ENCODE results near the gene THBS2. TPM values are rescaled to one million over a fixed set of nuclear protein-coding genes. Genes with fewer than 3 reads are reported as not detected.

Gene THBS2
- total RNA-seq, 4 donors from 2014 or later: 80.9 to 149 (median 107) TPM

- DNase-seq (ENCODE audit: low spot score in 2 of 2): peak; percentile 60 to 78
- no peaks in the 10 kb centered on the region for H3K4me1 ChIP-seq
Measured at GRCh38 chr6:169236988-169237387, 16.7 kb downstream of the THBS2 start.

DNA sequence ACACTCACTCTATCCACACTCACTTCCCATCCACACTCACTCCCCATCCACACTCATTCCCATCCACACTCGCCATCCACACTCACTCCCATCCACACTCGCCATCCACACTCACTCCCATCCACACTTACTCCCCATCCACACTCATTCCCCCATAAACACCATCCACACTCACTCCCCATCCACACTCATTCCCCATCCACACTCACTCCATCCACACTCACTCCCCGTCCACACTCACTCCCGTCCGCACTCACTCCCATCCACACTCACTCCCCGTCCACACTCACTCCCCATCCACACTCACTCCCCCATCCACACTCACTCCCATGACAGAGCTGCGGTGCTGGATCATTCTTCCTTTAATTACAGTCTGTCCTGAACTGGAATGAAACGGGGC lies 17.1 kb downstream of the THBS2 start:
- Histone ChIP-seq H3K27ac (no peak overlapping the region), H3K36me3 (peaks cover 64% of the 10 kb centered on the region), H3K9me3 (no peaks in the 10 kb centered on the region), H3K4me3 (no peak overlapping the region), H3K4me1 (no peaks in the 10 kb centered on the region), H3K27me3 (no peaks in the 10 kb centered on the region)
- DNase-seq (ENCODE audit: low spot score in 2 of 2): peak in 1 of 2 donors; percentile 38
- TF ChIP-seq, protein P1, sequence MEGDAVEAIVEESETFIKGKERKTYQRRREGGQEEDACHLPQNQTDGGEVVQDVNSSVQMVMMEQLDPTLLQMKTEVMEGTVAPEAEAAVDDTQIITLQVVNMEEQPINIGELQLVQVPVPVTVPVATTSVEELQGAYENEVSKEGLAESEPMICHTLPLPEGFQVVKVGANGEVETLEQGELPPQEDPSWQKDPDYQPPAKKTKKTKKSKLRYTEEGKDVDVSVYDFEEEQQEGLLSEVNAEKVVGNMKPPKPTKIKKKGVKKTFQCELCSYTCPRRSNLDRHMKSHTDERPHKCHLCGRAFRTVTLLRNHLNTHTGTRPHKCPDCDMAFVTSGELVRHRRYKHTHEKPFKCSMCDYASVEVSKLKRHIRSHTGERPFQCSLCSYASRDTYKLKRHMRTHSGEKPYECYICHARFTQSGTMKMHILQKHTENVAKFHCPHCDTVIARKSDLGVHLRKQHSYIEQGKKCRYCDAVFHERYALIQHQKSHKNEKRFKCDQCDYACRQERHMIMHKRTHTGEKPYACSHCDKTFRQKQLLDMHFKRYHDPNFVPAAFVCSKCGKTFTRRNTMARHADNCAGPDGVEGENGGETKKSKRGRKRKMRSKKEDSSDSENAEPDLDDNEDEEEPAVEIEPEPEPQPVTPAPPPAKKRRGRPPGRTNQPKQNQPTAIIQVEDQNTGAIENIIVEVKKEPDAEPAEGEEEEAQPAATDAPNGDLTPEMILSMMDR (IDR thresholded peaks at IDR 0.05): no peak
- TF ChIP-seq EP300 (IDR thresholded peaks at IDR 0.05) (no peak), POLR2AphosphoS5 (IDR thresholded peaks at IDR 0.05) (no peak), POLR2A (IDR thresholded peaks at IDR 0.05) (no peak)
- WGBS: 90% methylated on average over 8 of the region's 8 CpGs

More at GRCh38 chr6:169236988-169237387, 16.7 kb downstream of the THBS2 start:
- TF ChIP-seq POLR2A (IDR thresholded peaks at IDR 0.05): no peak
- TF ChIP-seq EP300 (IDR thresholded peaks at IDR 0.05): no peak
- TF ChIP-seq, protein P1 (IDR thresholded peaks at IDR 0.05): no peak
- no peak for TF ChIP-seq POLR2AphosphoS5 (IDR thresholded peaks at IDR 0.05)
- no peaks in the 10 kb centered on the region for H3K27me3 ChIP-seq
- no peak overlapping the region for H3K4me3 ChIP-seq
- WGBS: 87% methylated on average over 10 of the region's 17 CpGs
- peaks cover 60% of the 10 kb centered on the region for H3K36me3 ChIP-seq
- H3K9me3 ChIP-seq: no peaks in the 10 kb centered on the region
- no peak overlapping the region for H3K27ac ChIP-seq

GRCh38 chr6:169235286-169235685 lies 18.4 kb downstream of the THBS2 start:
- peaks cover 3% of the 10 kb centered on the region for H3K4me1 ChIP-seq
- TF ChIP-seq POLR2AphosphoS5 (IDR thresholded peaks at IDR 0.05) (no peak), EP300 (IDR thresholded peaks at IDR 0.05) (no peak), POLR2A (IDR thresholded peaks at IDR 0.05) (no peak)
- TF ChIP-seq, protein P1 (IDR thresholded peaks at IDR 0.05): no peak
- H3K36me3 ChIP-seq: peaks cover 58% of the 10 kb centered on the region
- no peak for DNase-seq (ENCODE audit: low spot score in 2 of 2)
- H3K27ac ChIP-seq: no peak overlapping the region
- no peaks in the 10 kb centered on the region for H3K27me3 ChIP-seq
- 90% methylated on average over 11 of the region's 11 CpGs for WGBS
- no peak overlapping the region for H3K4me3 ChIP-seq
- H3K9me3 ChIP-seq: no peaks in the 10 kb centered on the region

DNA sequence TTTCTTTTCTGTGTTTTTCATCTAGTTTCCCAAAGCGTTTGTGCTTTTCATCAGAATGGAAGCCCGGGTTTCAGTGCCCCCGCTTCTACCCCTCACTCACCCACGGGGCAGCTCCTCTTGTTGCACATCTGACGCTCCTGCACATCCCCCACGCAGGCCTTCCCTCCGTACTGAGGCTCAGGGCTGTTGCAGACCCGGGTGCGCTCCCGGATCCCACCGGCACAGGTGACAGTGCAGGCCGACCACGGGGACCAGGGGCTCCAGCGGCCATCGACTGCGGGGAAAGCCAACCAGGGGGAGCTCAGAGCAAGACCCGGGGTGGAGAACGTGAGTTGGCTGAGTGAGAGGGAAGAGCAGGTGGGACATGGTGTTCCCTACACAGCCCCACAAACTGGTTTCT lies 19.0 kb downstream of the THBS2 start:
- Histone ChIP-seq H3K4me3 (no peak overlapping the region), H3K36me3 (peaks cover 51% of the 10 kb centered on the region), H3K27me3 (no peaks in the 10 kb centered on the region), H3K27ac (no peak overlapping the region), H3K4me1 (peaks cover 4% of the 10 kb centered on the region), H3K9me3 (no peaks in the 10 kb centered on the region)
- WGBS: 92% methylated on average over 18 of the region's 18 CpGs
- peak; percentile 48 to 65 for DNase-seq (ENCODE audit: low spot score in 2 of 2)
- TF ChIP-seq, protein P1 (IDR thresholded peaks at IDR 0.05): no peak
- TF ChIP-seq EP300 (IDR thresholded peaks at IDR 0.05): no peak
- TF ChIP-seq POLR2AphosphoS5 (IDR thresholded peaks at IDR 0.05): no peak

DNA sequence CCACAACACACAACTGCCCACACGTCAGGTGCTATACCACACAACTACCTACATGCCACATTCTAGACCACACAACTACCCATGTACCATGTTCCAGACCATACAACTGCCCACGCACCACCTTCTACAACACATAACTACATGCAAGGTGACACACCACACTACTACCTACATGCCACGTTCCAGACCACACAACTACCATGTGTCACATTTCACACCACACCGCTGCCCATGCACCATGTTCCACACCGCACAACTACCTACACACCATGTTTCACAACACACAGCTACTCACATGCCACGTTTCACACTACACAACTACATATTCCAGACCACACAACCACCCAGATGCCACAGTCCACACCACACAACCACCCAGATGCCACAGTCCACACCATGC lies 19.8 kb downstream of the THBS2 start:
- H3K27ac ChIP-seq: no peak overlapping the region
- H3K36me3 ChIP-seq: peaks cover 51% of the 10 kb centered on the region
- H3K4me3 ChIP-seq: no peak overlapping the region
- TF ChIP-seq POLR2AphosphoS5 (IDR thresholded peaks at IDR 0.05) (no peak), EP300 (IDR thresholded peaks at IDR 0.05) (no peak), POLR2A (IDR thresholded peaks at IDR 0.05) (no peak)
- TF ChIP-seq, protein P1 (IDR thresholded peaks at IDR 0.05): no peak
- H3K4me1 ChIP-seq: peaks cover 4% of the 10 kb centered on the region
- H3K27me3 ChIP-seq: no peaks in the 10 kb centered on the region
- no peak for DNase-seq (ENCODE audit: low spot score in 2 of 2)
- WGBS: 90% methylated on average over 6 of the region's 6 CpGs
- H3K9me3 ChIP-seq: no peaks in the 10 kb centered on the region
